A673 (cell line): ENCODE data around the gene PPP1R3F. TPM values are rescaled to one million over a fixed set of nuclear protein-coding genes. Genes with fewer than 3 reads are reported as not detected.

ENCODE experiments used
- BruUV-seq: library from RNA; stranded (reverse); fragments of 400-500 nt; replicated peaks from 2 replicates; lab custom pipeline; 2021; lab: Mats Ljungman, UMichigan
- CTCF ChIA-PET: fragments of 300-600 bp; sonication (Branson Sonifier 250); formaldehyde crosslinking; loops from one replicate; lab custom pipeline; 2022; ENCODE audit warnings: antibody characterized with exemption; lab: Charles Lee
- POLR2A ChIA-PET: fragments of 300-600 bp; sonication (Branson Sonifier 250); formaldehyde crosslinking; loops from one replicate; lab custom pipeline; 2022; ENCODE audit warnings: antibody characterized with exemption; ENCODE audit not compliant: low non-redundant PET; lab: Charles Lee
- DNase-seq: peaks from one replicate; pipeline ENCODE4 v3.0.0-alpha.2; 2015; ENCODE audit warnings: low spot score
- H3K27ac ChIP-seq: fragments of 200-600 bp; sonication (generic); 2 replicates; pipeline ENCODE4 v1.5.1; 2016; ENCODE audit warnings: mixed run types, low read depth, mild to moderate bottlenecking, mixed read lengths, antibody characterized with exemption, low read length; ENCODE audit not compliant: poor library complexity, severe bottlenecking
- H3K27me3 ChIP-seq: fragments of 200-600 bp; sonication (generic); replicated peaks from 2 replicates; pipeline ENCODE4 v1.6.1; 2017; ENCODE audit warnings: mixed run types, low read depth, mild to moderate bottlenecking, mixed read lengths, antibody characterized with exemption, low read length; ENCODE audit not compliant: insufficient read depth, poor library complexity
- H3K36me3 ChIP-seq: fragments of 200-600 bp; sonication (generic); 2 replicates; pipeline ENCODE4 v1.6.1; 2016; ENCODE audit warnings: mixed run types, mild to moderate bottlenecking, mixed read lengths, antibody characterized with exemption, low read length; ENCODE audit not compliant: insufficient read depth, poor library complexity, severe bottlenecking
- H3K4me1 ChIP-seq: fragments of 200-600 bp; sonication (generic); 2 replicates; pipeline ENCODE4 v1.6.1; 2017; ENCODE audit warnings: mixed run types, mild to moderate bottlenecking, mixed read lengths, antibody characterized with exemption, low read length; ENCODE audit not compliant: insufficient read depth, poor library complexity, severe bottlenecking
- H3K4me3 ChIP-seq: fragments of 200-600 bp; sonication (generic); 2 replicates; pipeline ENCODE4 v1.5.1; 2016; ENCODE audit warnings: low read depth, mixed run types, mild to moderate bottlenecking, mixed read lengths, low read length; ENCODE audit not compliant: poor library complexity, severe bottlenecking
- H3K9me3 ChIP-seq: fragments of 200-600 bp; sonication (generic); 2 replicates; pipeline ENCODE4 v1.6.1; 2016; ENCODE audit warnings: mixed run types, low read depth, mild to moderate bottlenecking, mixed read lengths, antibody characterized with exemption, low read length; ENCODE audit not compliant: poor library complexity, severe bottlenecking
- EZH2 ChIP-seq: fragments of 200-600 bp; sonication (generic); IDR thresholded peaks from 2 replicates; pipeline ENCODE4 v1.6.1; 2017; ENCODE audit warnings: borderline replicate concordance, low read depth, mild to moderate bottlenecking, mixed read lengths, antibody characterized with exemption, low read length; ENCODE audit not compliant: poor library complexity, severe bottlenecking
- intact Hi-C: fragments of 100-400 bp; cut with micrococcal nuclease; formaldehyde crosslinking; loops from one replicate; pipeline ENCODE4 v1.10.0; 2022; ENCODE audit not compliant: unreplicated experiment
- total RNA-seq: library from RNA; stranded (reverse); gene quantifications from 2 replicates; pipeline ENCODE4 v1.2.3, GENCODE V29; 2021
- TF ChIP-seq, protein P1 (sequence below): fragments of 300-800, 200-600 bp; sonication (generic); conservative IDR thresholded peaks from 2 replicates; pipeline ENCODE4 v1.5.1; 2017; ENCODE audit warnings: low read depth, mild to moderate bottlenecking, antibody characterized with exemption, low read length, moderate library complexity, mixed read lengths

Gene PPP1R3F
- total RNA-seq, 1 experiment from 2014 or later, result 12.3 TPM

GRCh38 chrX:49247346-49247745 lies 22.2 kb upstream of the PPP1R3F start:
- Histone ChIP-seq H3K4me3 (no peak overlapping the region), H3K9me3 (no peaks in the 10 kb centered on the region), H3K27me3 (no peaks in the 10 kb centered on the region), H3K36me3 (no peaks in the 10 kb centered on the region), H3K27ac (no peak overlapping the region), H3K4me1 (no peaks in the 10 kb centered on the region)
- intact Hi-C loops, result no loop called here
- POLR2A ChIA-PET, result no interaction called here
- no peak for TF ChIP-seq EZH2
- TF ChIP-seq, protein P1, sequence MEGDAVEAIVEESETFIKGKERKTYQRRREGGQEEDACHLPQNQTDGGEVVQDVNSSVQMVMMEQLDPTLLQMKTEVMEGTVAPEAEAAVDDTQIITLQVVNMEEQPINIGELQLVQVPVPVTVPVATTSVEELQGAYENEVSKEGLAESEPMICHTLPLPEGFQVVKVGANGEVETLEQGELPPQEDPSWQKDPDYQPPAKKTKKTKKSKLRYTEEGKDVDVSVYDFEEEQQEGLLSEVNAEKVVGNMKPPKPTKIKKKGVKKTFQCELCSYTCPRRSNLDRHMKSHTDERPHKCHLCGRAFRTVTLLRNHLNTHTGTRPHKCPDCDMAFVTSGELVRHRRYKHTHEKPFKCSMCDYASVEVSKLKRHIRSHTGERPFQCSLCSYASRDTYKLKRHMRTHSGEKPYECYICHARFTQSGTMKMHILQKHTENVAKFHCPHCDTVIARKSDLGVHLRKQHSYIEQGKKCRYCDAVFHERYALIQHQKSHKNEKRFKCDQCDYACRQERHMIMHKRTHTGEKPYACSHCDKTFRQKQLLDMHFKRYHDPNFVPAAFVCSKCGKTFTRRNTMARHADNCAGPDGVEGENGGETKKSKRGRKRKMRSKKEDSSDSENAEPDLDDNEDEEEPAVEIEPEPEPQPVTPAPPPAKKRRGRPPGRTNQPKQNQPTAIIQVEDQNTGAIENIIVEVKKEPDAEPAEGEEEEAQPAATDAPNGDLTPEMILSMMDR, result no peak
- DNase-seq, result no peak
- CTCF ChIA-PET, result no interaction called here
- BruUV-seq, result no TSS peak

DNA sequence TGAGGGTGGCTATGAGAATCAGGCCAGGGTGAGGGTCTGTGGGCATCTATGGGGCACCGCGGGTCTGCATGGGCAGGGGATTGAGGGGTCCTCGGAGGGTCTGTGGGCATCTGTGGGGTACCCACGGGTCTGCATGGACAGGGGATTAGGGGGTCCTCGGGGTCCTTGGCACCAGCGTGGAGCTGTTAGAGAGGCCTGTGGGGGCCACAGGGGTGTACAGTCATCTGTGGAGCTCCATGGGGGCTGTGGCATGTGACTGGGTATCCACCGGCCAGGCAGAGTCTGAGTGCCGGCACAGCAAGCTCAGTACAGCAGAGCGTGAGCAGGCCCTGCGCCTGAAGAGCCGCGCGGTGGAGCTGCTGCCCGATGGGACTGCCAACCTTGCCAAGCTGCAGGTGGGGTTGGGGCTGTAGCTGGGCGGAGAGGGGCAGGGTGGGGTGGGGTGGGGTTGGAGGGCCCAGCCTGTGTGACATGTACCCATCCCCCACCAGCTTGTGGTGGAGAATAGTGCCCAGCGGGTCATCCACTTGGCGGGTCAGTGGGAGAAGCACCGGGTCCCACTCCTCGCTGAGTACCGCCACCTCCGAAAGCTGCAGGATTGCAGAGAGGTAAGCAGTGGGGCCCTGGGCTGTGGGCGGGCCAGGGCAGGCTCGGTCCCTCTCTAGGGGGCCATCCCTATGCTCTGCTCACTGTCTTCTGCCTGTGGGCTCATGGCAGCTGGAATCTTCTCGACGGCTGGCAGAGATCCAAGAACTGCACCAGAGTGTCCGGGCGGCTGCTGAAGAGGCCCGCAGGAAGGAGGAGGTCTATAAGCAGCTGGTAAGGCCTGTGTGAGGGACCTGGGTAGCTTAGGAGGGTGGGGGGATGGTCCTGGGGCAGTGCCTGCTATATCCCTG lies 21.4 kb upstream of the PPP1R3F start:
- H3K27me3 ChIP-seq, result no peaks in the 10 kb centered on the region
- BruUV-seq, result no TSS peak
- no peak overlapping the region for H3K4me3 ChIP-seq
- TF ChIP-seq, protein P1, result no peak
- no peak for TF ChIP-seq EZH2
- POLR2A ChIA-PET, result no interaction called here
- no peaks in the 10 kb centered on the region for H3K36me3 ChIP-seq
- intact Hi-C loops, result no loop called here
- H3K4me1 ChIP-seq, result no peaks in the 10 kb centered on the region
- DNase-seq, result no peak
- CTCF ChIA-PET, result no interaction called here
- H3K9me3 ChIP-seq, result no peaks in the 10 kb centered on the region
- no peak overlapping the region for H3K27ac ChIP-seq

DNA sequence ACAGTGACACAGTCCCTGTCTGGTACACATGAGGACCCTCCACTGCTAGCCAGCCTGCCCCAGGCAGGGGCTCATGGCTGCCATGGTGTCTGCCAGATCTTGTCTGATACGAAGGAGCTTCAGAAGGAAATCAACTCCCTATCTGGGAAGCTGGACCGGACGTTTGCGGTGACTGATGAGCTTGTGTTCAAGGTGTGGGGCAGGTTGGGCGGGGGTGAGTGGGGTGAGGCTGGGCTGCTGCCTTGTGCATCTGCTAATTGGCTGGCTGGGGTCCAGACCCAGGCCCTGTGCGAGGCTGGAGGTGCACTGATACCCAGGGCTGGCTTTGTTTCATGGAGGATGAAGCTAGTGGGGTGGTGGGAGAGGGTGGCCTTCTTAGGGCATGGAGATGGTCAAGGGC lies 20.5 kb upstream of the PPP1R3F start:
- H3K9me3 ChIP-seq, result no peaks in the 10 kb centered on the region
- H3K27me3 ChIP-seq, result no peaks in the 10 kb centered on the region
- BruUV-seq, result no TSS peak
- H3K4me3 ChIP-seq, result no peak overlapping the region
- H3K4me1 ChIP-seq, result no peaks in the 10 kb centered on the region
- CTCF ChIA-PET, result no interaction called here
- POLR2A ChIA-PET, result no interaction called here
- no peak overlapping the region for H3K27ac ChIP-seq
- no peaks in the 10 kb centered on the region for H3K36me3 ChIP-seq
- TF ChIP-seq, protein P1, result no peak
- TF ChIP-seq EZH2, result no peak
- DNase-seq, result no peak
- intact Hi-C loops, result no loop called here
